HG03045 (cell line): ENCODE measurements around the gene INHBA.

Experiments
- ATAC-seq: cut with Tn5 transposase; IDR thresholded peaks from one replicate; pipeline ENCODE4 v1.9.1; 2021; ENCODE audit warnings: mild to moderate bottlenecking, moderate library complexity; ENCODE audit not compliant: unreplicated experiment

The INHBA gene

DNA sequence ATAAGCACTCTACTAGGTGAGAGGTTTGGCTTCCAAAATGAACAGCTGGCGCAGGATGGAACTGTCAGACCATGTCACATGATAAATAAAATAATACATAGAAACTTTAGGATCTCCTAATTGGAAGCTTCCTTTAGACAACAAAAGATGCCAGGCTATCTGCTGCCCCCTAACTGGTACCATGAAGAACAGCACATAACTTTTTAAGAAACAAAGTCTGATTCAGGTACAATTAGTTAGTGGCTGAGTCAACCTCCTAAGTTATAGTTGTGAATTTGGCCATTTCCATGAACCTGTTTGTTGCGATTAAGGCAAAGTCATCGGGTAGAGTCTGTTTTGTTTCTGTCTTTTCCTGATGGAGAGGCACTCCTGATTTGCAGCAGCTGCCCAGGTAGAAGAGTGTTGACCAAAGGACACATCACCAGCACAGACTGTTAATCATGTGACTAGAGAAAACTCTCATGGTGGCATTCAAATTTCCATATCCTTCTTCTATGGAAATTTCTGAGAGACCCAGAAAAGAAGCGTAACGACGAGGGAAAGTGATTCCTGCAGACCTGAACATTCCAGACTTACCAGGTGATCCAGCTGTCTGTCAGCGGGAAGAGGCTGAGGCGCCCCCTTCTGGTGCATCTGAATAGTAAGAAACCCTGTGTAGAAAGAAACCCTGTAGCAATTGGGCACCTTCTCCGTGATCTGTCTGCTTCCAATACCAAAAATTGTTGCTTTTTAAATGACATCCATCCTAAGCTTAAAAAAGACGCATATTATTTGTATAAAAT is 8.6 kb upstream of the INHBA start:
- no peak for ATAC-seq

DNA sequence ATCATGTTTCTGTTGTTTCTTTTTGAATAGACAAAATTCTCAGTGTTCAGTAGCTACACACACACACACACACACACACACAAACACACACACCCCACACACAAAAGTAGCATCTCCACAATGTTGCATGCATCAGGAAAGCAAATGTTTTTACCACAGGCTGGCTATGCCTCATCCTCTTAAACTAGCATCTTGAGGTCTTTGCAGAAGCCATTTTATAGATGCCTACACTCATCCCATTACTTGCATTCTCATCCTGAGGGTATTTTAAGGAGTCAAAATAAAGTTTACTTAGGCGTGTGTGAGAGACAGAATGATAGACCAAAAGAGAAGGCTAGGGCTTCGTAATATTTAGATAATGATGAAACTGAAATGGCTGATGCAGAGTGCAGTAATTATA is 7.9 kb upstream of the INHBA start:
- no peak for ATAC-seq

GRCh38 chr7:41709621-41710020 is 6.7 kb upstream of the INHBA start:
- ATAC-seq = no peak

GRCh38 chr7:41708581-41709358 is 5.9 kb upstream of the INHBA start:
- no peak for ATAC-seq

GRCh38 chr7:41706228-41706930 is 3.5 kb upstream of the INHBA start:
- ATAC-seq = no peak

DNA sequence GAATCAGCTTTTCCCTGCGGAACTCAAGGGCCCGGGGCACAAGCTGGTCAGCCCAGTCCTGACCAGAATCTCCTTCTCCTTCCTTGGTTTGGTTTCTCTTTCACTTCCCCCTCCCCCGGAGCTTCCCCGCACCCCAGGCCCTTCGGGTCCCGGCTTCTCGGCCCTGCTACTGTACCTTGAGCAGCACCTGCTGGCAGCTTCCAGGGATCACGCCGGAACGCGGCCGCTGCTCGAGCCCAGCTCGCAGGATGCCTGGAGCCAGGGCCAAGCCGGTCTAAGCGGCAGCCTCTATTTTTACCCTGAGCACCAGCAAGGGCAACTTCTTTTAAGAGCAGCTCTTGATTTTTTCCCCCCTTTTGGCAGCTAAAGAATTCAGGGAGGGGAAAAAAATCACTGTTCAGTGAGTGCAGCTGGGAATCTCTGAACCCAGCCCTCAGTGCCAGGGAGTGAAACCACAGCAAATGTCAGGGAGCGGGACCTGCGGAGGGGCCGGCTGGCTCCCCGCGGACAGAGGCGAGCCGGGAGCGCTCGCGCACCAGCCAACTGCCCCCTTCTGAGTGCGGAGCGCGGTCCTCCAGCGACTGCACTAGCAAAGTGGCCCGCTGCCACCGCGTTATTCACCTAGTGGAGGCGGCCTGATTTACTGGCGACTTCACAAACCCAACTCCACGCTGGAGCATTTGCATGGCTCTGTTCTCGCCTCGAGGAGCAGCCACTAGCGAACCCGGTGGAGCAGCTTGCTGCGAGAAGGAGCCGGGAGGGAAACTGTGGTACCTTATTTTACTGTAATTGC is 2.4 kb upstream of the INHBA start:
- ATAC-seq = peak; percentile 98

- no peak for ATAC-seq
These were observed 1.6 kb downstream of the INHBA start for GRCh38 chr7:41701068-41701941.

DNA sequence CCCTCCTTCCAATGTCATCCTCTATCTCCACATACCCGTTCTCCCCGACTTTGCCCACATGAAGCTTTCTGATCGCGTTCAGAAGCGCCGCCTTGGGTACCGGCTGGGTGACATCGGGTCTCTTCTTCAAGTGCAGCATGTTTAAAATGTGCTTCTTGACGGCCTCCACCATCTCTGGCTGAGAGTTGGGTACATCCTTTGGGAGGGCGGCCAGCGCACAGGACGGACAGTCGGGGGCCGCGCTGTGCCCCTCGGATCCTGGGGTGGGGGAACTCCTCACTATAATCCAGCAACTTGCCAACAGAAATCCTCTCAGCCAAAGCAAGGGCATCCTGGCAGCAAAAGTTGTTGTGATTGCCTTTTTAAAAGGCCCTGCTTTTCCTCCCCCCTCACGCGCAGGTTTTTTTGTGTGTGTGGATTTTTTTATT is 2.8 kb downstream of the INHBA start:
- ATAC-seq = no peak

DNA sequence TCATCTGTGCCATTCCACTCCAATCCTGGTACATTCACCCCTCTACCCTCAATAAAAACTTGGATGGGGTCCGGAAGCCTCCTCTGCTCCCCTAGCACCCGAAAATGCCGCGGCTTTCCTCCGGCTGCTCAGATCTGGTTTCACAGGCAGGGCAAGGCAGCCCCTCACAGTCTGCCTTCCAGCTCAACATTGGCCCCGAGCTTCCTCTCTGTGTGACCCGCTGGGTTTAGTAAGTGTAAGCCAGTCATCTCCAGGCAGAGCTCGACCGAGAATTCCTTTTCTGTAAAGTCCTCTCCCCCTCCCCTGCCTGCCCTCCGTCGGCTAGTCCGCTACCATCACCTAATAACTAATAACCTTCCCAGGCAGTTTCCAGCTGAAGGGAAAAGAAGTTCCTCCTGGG is 3.4 kb downstream of the INHBA start:
- ATAC-seq = no peak

DNA sequence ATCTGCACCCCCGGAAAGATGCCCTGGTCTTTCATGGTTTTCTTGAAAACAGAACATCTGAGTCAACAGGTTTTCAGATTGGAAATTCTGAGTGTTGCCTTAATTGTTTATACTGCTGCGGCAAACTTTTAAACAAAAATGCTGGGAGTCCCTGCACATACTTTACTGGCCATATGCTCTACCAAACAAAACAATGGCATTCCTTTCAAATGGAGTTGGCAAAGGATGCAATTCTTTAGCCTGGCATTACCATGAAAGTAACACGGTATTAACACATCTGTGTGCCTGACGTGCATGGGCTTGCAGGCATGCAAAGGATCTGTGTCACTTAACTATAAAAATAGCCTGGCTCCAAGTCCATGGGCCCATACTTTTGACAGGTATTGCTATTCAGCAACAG is 4.2 kb downstream of the INHBA start:
- no peak for ATAC-seq

- no peak for ATAC-seq
These were observed 4.8 kb downstream of the INHBA start for GRCh38 chr7:41698114-41698513.

GRCh38 chr7:41696323-41696916 is 6.5 kb downstream of the INHBA start:
- ATAC-seq = no peak

DNA sequence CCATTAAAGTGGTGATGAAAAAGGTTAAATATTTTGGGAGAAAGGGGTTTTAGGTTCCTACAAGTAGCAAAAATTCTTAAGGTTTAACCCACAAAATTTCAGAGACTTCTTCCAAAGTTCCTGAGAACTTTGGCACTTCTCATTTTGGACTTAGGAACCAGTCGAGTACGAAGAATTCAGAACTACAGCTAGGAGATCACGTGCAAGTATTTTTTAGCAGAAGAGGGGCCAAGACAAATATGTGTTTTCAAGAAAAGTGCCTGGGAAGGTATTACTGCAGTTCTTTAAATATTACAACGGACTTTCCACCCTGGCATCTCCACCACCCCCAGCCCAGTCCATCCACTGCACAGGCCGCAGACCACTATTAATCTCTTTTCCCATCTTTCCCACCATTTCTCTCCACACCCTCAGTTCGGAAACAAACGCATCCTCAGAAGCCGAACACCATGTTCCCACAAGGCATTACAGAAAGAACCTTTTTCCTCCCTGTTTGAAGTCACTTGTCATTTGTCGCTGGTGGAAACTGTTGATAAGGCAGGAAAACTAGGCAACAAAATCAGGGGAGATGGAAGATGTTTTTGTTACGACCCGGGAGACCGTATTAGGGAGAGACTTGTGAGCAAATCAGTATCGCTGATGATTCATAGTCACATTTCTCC is 7.1 kb downstream of the INHBA start:
- no peak for ATAC-seq

- ATAC-seq = no peak
These were observed 8.4 kb downstream of the INHBA start for GRCh38 chr7:41694495-41694894.

DNA sequence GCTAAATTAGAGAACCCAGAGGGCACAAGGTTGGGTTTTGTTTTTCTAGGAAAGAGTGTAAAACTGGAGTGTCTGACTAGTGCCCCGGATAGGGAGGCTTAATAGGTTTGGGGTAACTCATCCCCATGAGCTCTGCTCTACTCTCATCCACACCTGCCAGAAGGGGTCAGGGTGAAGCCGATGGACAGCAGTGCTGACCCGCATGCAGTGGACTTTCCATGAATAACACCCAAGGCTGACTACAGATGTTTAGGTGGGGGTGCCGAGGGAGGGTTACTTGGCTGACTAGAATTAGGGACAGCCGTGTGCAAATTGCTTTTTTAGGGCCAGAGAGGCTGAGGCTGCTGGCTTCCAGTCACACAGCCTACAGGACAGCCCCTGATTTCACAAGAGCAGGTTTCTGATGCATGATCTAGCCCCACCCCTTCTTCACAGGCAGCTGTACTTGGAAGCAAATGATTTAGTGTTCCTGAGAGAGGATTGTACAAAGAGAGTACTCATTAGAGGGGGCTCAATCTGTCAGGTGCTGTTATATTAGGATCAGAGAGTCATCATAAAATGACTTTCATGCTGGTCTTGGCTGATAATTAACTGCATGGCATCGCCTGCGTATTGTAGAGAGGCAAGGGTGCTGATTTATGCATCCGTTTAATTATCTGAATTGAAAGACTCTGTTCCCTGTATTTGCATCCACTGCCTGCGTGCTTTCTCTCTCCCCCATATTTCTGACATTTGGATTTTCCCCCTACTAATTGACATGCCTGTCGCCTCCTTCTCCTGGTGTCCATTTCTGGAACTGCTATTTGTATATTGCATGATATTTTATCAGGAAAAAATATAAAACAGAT is 9.5 kb downstream of the INHBA start:
- ATAC-seq = no peak

GRCh38 chr7:41692251-41692650 is 10.6 kb downstream of the INHBA start:
- ATAC-seq = no peak

DNA sequence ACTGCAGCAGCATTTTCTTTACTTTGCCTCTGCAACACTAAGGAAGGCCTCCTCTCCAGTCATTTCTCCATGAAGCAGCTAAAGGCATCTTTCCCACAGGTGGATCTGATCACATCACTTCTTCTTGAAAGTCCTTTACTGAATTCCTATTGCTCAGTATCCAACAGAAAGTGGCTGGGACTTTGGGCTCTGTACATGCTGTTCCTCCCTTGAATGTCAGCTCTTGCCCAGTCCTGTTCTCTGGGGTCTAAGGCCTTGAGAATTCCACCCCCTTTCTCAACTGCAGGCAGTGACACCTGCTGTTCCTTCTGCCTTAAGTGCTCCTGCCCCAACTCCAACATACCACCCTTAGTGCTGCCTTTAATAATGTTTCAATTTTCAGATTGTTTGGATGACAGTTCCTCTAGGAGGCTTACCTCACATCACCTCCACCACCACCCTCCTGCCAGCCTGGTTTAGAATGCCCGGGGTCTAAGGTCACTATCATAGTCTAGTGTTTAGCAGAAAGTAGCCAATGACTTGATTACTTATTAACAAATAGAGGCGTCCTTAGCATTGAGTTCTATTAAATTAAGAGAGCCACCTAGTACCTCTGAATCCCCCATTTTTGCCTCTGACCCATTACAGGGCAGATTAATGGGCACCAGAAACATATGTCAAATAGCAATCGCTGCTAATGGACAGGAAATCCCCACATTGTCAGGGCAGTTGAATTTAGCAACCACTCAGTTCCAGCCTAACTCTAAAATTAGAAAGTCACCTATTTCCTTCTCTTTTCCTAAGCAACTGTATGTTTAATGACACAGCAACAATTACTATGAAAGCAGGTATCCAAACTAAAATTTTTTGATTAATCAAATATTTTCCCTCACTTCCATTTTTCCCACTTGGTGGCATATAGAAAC is 11.4 kb downstream of the INHBA start:
- ATAC-seq = no peak
